ENCODE data around the gene FKBP5. TPM values are rescaled to one million over a fixed set of nuclear protein-coding genes. Genes with fewer than 3 reads are reported as not detected.

FKBP5 gene
- total RNA-seq, 1 experiment from 2014 or later, result 20.1 TPM

- Histone ChIP-seq H3K9me3 (no peaks in the 10 kb centered on the region), H3K4me3 (ENCODE audit: low read depth, low read length) (no peak overlapping the region), H3K27me3 (replicated peaks; ENCODE audit: control insufficient read depth, insufficient read depth, low read length) (no peaks in the 10 kb centered on the region), H3K36me3 (ENCODE audit: control insufficient read depth, insufficient read depth, low read length) (no peaks in the 10 kb centered on the region), H3K4me1 (no peaks in the 10 kb centered on the region)
- no peak overlapping the region for H3K4me3 Mint-ChIP-seq (ENCODE audit: unreplicated experiment)
- intact Hi-C loops (cut with micrococcal nuclease; ENCODE audit: unreplicated experiment), result no loop called here
- no peak for TF ChIP-seq CTCF (IDR thresholded peaks at IDR 0.05; ENCODE audit: insufficient read depth in 1 of 2, low read depth in 1 of 2, low read length in 1 of 2, severe bottlenecking in 1 of 2, unreplicated experiment in 1 of 2)
- H3K4me1 Mint-ChIP-seq (ENCODE audit: low read depth, unreplicated experiment), result no peaks in the 10 kb centered on the region
- no peaks in the 10 kb centered on the region for H3K36me3 Mint-ChIP-seq (ENCODE audit: insufficient read depth, unreplicated experiment)
- H3K9me3 Mint-ChIP-seq (ENCODE audit: unreplicated experiment), result no peaks in the 10 kb centered on the region
- H3K27me3 Mint-ChIP-seq (ENCODE audit: insufficient read depth, unreplicated experiment), result no peaks in the 10 kb centered on the region
- no peak overlapping the region for H3K27ac Mint-ChIP-seq (ENCODE audit: unreplicated experiment)
- ChIA-PET POLR2A (no interaction called here), CTCF (no interaction called here)
- DNase-seq, result no peak
- no TSS peak for BruUV-seq (replicated peaks)
These were observed 68.0 kb downstream of the FKBP5 start for GRCh38 chr6:35620706-35621105.

DNA sequence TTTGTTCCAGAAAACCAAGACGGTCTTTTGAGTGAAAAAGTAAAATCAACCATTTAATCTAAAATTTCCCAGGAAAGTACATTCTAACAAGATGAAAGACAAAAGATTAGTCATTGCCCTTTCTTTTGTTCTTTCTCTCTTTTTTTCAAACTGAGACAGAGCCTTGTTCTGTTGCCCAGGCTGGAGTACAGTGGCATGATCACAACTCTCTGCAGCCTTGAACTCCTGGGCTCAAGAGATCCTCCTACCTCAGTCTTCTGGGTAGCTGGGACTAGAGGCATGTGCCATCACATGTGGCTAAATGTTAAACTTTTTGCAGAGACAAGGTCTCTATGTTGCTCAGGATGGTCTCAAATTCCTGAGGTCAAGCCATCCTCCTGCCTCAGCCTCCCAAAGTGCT is 75.0 kb downstream of the FKBP5 start:
- Mint-ChIP-seq H3K4me3 (ENCODE audit: unreplicated experiment) (no peak overlapping the region), H3K27me3 (ENCODE audit: insufficient read depth, unreplicated experiment) (no peaks in the 10 kb centered on the region)
- POLR2A ChIA-PET, result no interaction called here

GRCh38 chr6:35611240-35611639 is 77.5 kb downstream of the FKBP5 start:
- H3K27me3 ChIP-seq (replicated peaks; ENCODE audit: control insufficient read depth, insufficient read depth, low read length), result no peaks in the 10 kb centered on the region
- ChIA-PET CTCF (no interaction called here), POLR2A (no interaction called here)
- no peaks in the 10 kb centered on the region for H3K9me3 ChIP-seq
- Mint-ChIP-seq H3K9me3 (ENCODE audit: unreplicated experiment) (no peaks in the 10 kb centered on the region), H3K4me1 (ENCODE audit: low read depth, unreplicated experiment) (no peaks in the 10 kb centered on the region), H3K27me3 (ENCODE audit: insufficient read depth, unreplicated experiment) (no peaks in the 10 kb centered on the region), H3K36me3 (ENCODE audit: insufficient read depth, unreplicated experiment) (peaks cover 6% of the 10 kb centered on the region), H3K27ac (ENCODE audit: unreplicated experiment) (no peak overlapping the region), H3K4me3 (ENCODE audit: unreplicated experiment) (no peak overlapping the region)
- intact Hi-C loops (cut with micrococcal nuclease; ENCODE audit: unreplicated experiment), result no loop called here
- no peaks in the 10 kb centered on the region for H3K36me3 ChIP-seq (ENCODE audit: control insufficient read depth, insufficient read depth, low read length)
- no peak overlapping the region for H3K4me3 ChIP-seq (ENCODE audit: low read depth, low read length)
- BruUV-seq (replicated peaks), result no TSS peak
- no peak for DNase-seq
- TF ChIP-seq CTCF (IDR thresholded peaks at IDR 0.05; ENCODE audit: insufficient read depth in 1 of 2, low read depth in 1 of 2, low read length in 1 of 2, severe bottlenecking in 1 of 2, unreplicated experiment in 1 of 2), result no peak
- no peaks in the 10 kb centered on the region for H3K4me1 ChIP-seq

More for the DNA sequence above, 75.0 kb downstream of the FKBP5 start:
- Mint-ChIP-seq H3K4me1 (ENCODE audit: low read depth, unreplicated experiment) (no peaks in the 10 kb centered on the region), H3K27ac (ENCODE audit: unreplicated experiment) (no peak overlapping the region), H3K36me3 (ENCODE audit: insufficient read depth, unreplicated experiment) (peaks cover 6% of the 10 kb centered on the region), H3K9me3 (ENCODE audit: unreplicated experiment) (no peaks in the 10 kb centered on the region)
- Histone ChIP-seq H3K36me3 (ENCODE audit: control insufficient read depth, insufficient read depth, low read length) (no peaks in the 10 kb centered on the region), H3K27me3 (replicated peaks; ENCODE audit: control insufficient read depth, insufficient read depth, low read length) (no peaks in the 10 kb centered on the region), H3K9me3 (no peaks in the 10 kb centered on the region), H3K4me1 (no peaks in the 10 kb centered on the region), H3K4me3 (ENCODE audit: low read depth, low read length) (no peak overlapping the region)
- intact Hi-C loops (cut with micrococcal nuclease; ENCODE audit: unreplicated experiment), result no loop called here
- CTCF ChIA-PET, result no interaction called here
- DNase-seq, result no peak
- TF ChIP-seq CTCF (IDR thresholded peaks at IDR 0.05; ENCODE audit: insufficient read depth in 1 of 2, low read depth in 1 of 2, low read length in 1 of 2, severe bottlenecking in 1 of 2, unreplicated experiment in 1 of 2), result no peak
- BruUV-seq (replicated peaks), result no TSS peak
